ENCODE data around the gene CCDC51. TPM values are rescaled to one million over a fixed set of nuclear protein-coding genes. Genes with fewer than 3 reads are reported as not detected.
A peak's percentile ranks its signal among the peaks of the same experiment; 100 is the strongest.

CCDC51 gene
- total RNA-seq, 1 donor: 17.4 TPM

- TF ChIP-seq CTCF (IDR thresholded peaks at IDR 0.05; ENCODE audit: extremely low read depth, low read depth, low read length): no peak
- Histone ChIP-seq H3K36me3 (ENCODE audit: insufficient read depth, low read length) (peaks cover 21% of the 10 kb centered on the region), H3K9me3 (ENCODE audit: low read depth, low read length) (no peaks in the 10 kb centered on the region), H3K4me3 (ENCODE audit: insufficient read depth, low read length) (no peak overlapping the region), H3K4me1 (ENCODE audit: insufficient read depth, low read length) (peaks cover 24% of the 10 kb centered on the region), H3K27ac (ENCODE audit: low read depth, low read length) (no peak overlapping the region), H3K79me2 (ENCODE audit: insufficient read depth, low read length) (peaks cover 3% of the 10 kb centered on the region), H3K4me2 (ENCODE audit: insufficient read depth, low read length) (no peak overlapping the region), H3K27me3 (ENCODE audit: insufficient read depth, low read length) (peaks cover 12% of the 10 kb centered on the region), H4K20me1 (ENCODE audit: insufficient read depth, low read length) (peaks cover 12% of the 10 kb centered on the region), H2AFZ (ENCODE audit: low read length) (no peak overlapping the region)
- peak; percentile 41 for DNase-seq (ENCODE audit: insufficient read length, low spot score, missing footprints)
These were observed 9.2 kb downstream of the CCDC51 start for GRCh38 chr3:48430708-48431101.

- DNase-seq (ENCODE audit: insufficient read length, low spot score, missing footprints): peak; percentile 89
- Histone ChIP-seq H2AFZ (ENCODE audit: low read length) (peak within 1 kb of the TSS; percentile 62), H3K36me3 (ENCODE audit: insufficient read depth, low read length) (peaks cover 21% of the 10 kb centered on the region), H4K20me1 (ENCODE audit: insufficient read depth, low read length) (peaks cover 12% of the 10 kb centered on the region), H3K27me3 (ENCODE audit: insufficient read depth, low read length) (peaks cover 12% of the 10 kb centered on the region), H3K9me3 (ENCODE audit: low read depth, low read length) (no peaks in the 10 kb centered on the region), H3K4me1 (ENCODE audit: insufficient read depth, low read length) (peaks cover 24% of the 10 kb centered on the region), H3K4me3 (ENCODE audit: insufficient read depth, low read length) (peak within 1 kb of the TSS; percentile 75), H3K27ac (ENCODE audit: low read depth, low read length) (no peak within 1 kb of the TSS), H3K4me2 (ENCODE audit: insufficient read depth, low read length) (peak within 1 kb of the TSS; percentile 88), H3K79me2 (ENCODE audit: insufficient read depth, low read length) (peaks cover 1% of the 10 kb centered on the region)
- no peak for TF ChIP-seq CTCF (IDR thresholded peaks at IDR 0.05; ENCODE audit: extremely low read depth, low read depth, low read length)
These were observed 9.8 kb downstream of the CCDC51 start, which contains the start of gene PLXNB1 for GRCh38 chr3:48429960-48430707. TSS of gene PLXNB1 (minus strand) at chr3:48430086. CDS start at chr3:48424611, 5,475 bp downstream.

DNA sequence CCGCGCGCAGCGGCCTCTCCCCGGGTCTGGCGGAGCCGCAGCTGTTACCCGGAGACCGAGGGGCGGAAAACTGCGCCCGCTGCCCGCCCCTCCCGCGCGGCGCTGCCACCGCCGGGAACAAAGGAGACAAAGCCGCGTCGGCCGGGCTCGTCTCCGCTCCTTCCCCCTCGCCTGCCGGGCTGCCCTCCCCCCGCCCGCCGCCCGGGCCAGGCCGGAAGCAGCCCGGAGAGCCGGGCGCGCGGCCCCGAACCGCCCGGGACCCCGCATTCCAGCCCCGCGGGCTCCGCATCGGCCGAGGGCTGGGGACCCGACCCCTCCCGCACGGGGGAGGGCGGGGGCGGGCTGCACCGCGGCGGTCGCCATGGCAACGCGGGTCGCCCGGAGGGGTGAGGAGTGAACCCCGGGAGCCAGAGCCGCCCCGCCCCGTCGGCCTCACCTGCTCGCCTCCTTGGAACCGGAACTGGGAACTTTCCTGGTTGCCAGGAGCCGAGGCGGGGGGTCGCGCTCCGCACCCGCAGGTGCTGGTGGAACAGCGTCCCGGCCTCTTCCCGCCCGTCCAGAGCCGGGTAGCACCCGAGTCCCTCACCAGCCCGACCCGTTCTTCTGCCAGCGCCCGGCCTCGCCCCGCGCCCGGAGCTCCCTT is 10.5 kb downstream of the CCDC51 start:
- peak overlapping the region; percentile 88 for H3K4me2 ChIP-seq (ENCODE audit: insufficient read depth, low read length)
- peak; percentile 95 for DNase-seq (ENCODE audit: insufficient read length, low spot score, missing footprints)
- H3K9me3 ChIP-seq (ENCODE audit: low read depth, low read length): no peaks in the 10 kb centered on the region
- no peaks in the 10 kb centered on the region for H3K79me2 ChIP-seq (ENCODE audit: insufficient read depth, low read length)
- H2AFZ ChIP-seq (ENCODE audit: low read length): peak overlapping the region; percentile 62
- H3K36me3 ChIP-seq (ENCODE audit: insufficient read depth, low read length): peaks cover 19% of the 10 kb centered on the region
- TF ChIP-seq CTCF (IDR thresholded peaks at IDR 0.05; ENCODE audit: extremely low read depth, low read depth, low read length): no peak
- H4K20me1 ChIP-seq (ENCODE audit: insufficient read depth, low read length): peaks cover 12% of the 10 kb centered on the region
- peaks cover 24% of the 10 kb centered on the region for H3K4me1 ChIP-seq (ENCODE audit: insufficient read depth, low read length)
- H3K27me3 ChIP-seq (ENCODE audit: insufficient read depth, low read length): peaks cover 12% of the 10 kb centered on the region
- H3K27ac ChIP-seq (ENCODE audit: low read depth, low read length): no peak overlapping the region
- H3K4me3 ChIP-seq (ENCODE audit: insufficient read depth, low read length): peak overlapping the region; percentile 75
